Fibroblast of the conjunctiva (primary cell): ENCODE measurements around the gene C4orf54.

Experiments
- DNase-seq: peaks from one replicate; pipeline ENCODE4 v3.0.0-alpha.2; 2010; ENCODE audit warnings: low read depth

The C4orf54 gene

GRCh38 chr4:99617374-99617773 lies 40.3 kb downstream of the C4orf54 start:
- DNase-seq = no peak

GRCh38 chr4:99615170-99615820 lies 42.3 kb downstream of the C4orf54 start:
- DNase-seq = no peak

- DNase-seq = no peak
These were observed 43.1 kb downstream of the C4orf54 start for GRCh38 chr4:99614491-99614890.

- DNase-seq = no peak
These were observed 44.9 kb downstream of the C4orf54 start for GRCh38 chr4:99612704-99613103.

GRCh38 chr4:99612281-99612680 lies 45.3 kb downstream of the C4orf54 start:
- DNase-seq = no peak

GRCh38 chr4:99610605-99611175 lies 46.9 kb downstream of the C4orf54 start:
- no peak for DNase-seq

GRCh38 chr4:99608417-99608816 lies 49.2 kb downstream of the C4orf54 start:
- DNase-seq = no peak
